Mesothelial cell of epicardium (in vitro differentiated cells): ENCODE data around the gene TMEM108. TPM values are rescaled to one million over a fixed set of nuclear protein-coding genes. Genes with fewer than 3 reads are reported as not detected.

Source experiments
- DNase-seq, 2 experiments: peaks; one replicate each; pipeline ENCODE4 v3.0.0; 2021; ENCODE audit warnings: low spot score in 2 of 2; ENCODE audit not compliant: unreplicated experiment in 2 of 2
- H3K27ac Mint-ChIP-seq: 2 replicates; pipeline ENCODE4 v1.8.0; 2021; ENCODE audit warnings: mixed read lengths
- H3K27me3 Mint-ChIP-seq: 2 replicates; pipeline ENCODE4 v1.8.0; 2021; ENCODE audit warnings: low read depth, mixed read lengths
- H3K36me3 Mint-ChIP-seq: 2 replicates; pipeline ENCODE4 v1.8.0; 2021; ENCODE audit warnings: mixed read lengths
- H3K4me1 Mint-ChIP-seq: 2 replicates; pipeline ENCODE4 v1.8.0; 2021; ENCODE audit warnings: mixed read lengths
- H3K4me3 Mint-ChIP-seq: 2 replicates; pipeline ENCODE4 v1.8.0; 2021; ENCODE audit warnings: mild to moderate bottlenecking, moderate library complexity, mixed read lengths
- H3K9me3 Mint-ChIP-seq: 2 replicates; pipeline ENCODE4 v1.8.0; 2021; ENCODE audit warnings: mixed read lengths
- CTCF ChIP-seq: fragments of 200-600 bp; sonication (generic); IDR thresholded peaks from one replicate; pipeline ENCODE4 v1.5.0; 2021; ENCODE audit warnings: antibody characterized with exemption; ENCODE audit not compliant: unreplicated experiment
- total RNA-seq: library from RNA; stranded (reverse); gene quantifications from 3 replicates; pipeline ENCODE4 v1.2.1, GENCODE V29; 2021

The TMEM108 gene
- total RNA-seq, 1 donor from 2014 or later, result 17.3 TPM

DNA sequence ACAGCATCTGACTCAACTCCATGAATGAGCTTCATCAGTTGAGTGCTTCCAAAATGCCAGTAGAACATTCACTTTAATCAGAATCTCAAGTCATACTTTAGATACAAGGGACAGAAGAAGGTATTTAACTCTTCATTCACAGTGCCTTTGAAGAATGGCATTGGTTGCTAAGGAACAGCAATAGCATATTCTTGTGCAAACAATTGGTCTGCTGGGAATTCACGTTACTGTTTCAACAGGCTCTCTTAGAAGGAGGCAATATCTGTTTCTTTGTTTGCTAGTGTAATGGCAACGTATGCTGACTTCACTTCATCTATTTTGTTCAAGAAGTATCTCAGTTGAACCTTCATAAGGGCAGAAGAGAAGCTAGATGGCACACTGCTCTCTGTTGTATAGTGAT lies 113.9 kb downstream of the TMEM108 start:
- no peak for DNase-seq
- Mint-ChIP-seq H3K4me3 (no peak overlapping the region), H3K4me1 (peaks cover 3% of the 10 kb centered on the region), H3K9me3 (peaks cover 16% of the 10 kb centered on the region), H3K27me3 (no peaks in the 10 kb centered on the region), H3K27ac (no peak overlapping the region), H3K36me3 (no peaks in the 10 kb centered on the region)
- no peak for TF ChIP-seq CTCF

DNA sequence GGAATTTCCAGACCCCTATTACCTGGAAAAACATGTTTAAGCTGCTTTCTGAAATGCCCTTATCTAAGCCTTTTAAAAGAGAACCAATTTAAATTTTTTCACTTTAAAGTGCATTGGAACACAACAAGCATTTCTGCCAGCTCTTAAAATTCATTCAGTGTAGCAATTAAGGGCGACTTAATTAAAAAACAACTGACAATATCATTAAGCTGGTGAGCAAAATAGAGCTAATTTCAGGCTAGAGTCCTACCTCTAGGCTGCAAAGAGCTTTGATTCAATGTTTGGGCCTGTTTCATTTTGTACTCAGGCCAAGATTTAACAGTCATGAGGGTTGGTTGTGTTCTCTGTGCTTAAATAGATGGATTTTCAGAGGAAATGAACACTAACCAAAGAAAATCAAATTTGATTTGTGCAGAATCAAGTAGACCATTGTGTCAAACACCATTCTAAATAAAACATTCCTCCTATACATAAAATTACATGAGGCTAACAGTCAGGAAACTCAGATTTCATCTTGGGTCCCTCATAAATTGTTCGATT lies 114.6 kb downstream of the TMEM108 start:
- Mint-ChIP-seq H3K9me3 (peaks cover 14% of the 10 kb centered on the region), H3K27me3 (no peaks in the 10 kb centered on the region), H3K27ac (no peak overlapping the region), H3K4me1 (peaks cover 3% of the 10 kb centered on the region), H3K4me3 (no peak overlapping the region), H3K36me3 (no peaks in the 10 kb centered on the region)
- no peak for TF ChIP-seq CTCF
- no peak for DNase-seq

- H3K36me3 Mint-ChIP-seq, result no peaks in the 10 kb centered on the region
- no peak overlapping the region for H3K4me3 Mint-ChIP-seq
- peaks cover 2% of the 10 kb centered on the region for H3K4me1 Mint-ChIP-seq
- DNase-seq, result no peak
- H3K27ac Mint-ChIP-seq, result no peak overlapping the region
- no peak for TF ChIP-seq CTCF
- no peaks in the 10 kb centered on the region for H3K27me3 Mint-ChIP-seq
- H3K9me3 Mint-ChIP-seq, result peaks cover 14% of the 10 kb centered on the region
These were observed 115.2 kb downstream of the TMEM108 start for GRCh38 chr3:133153382-133153781.

GRCh38 chr3:133157716-133158115 lies 119.5 kb downstream of the TMEM108 start:
- H3K4me3 Mint-ChIP-seq, result no peak overlapping the region
- no peak overlapping the region for H3K27ac Mint-ChIP-seq
- TF ChIP-seq CTCF, result no peak

GRCh38 chr3:133158686-133159085 lies 120.5 kb downstream of the TMEM108 start:
- no peak for TF ChIP-seq CTCF
- Mint-ChIP-seq H3K27ac (no peak overlapping the region), H3K4me1 (no peaks in the 10 kb centered on the region), H3K36me3 (no peaks in the 10 kb centered on the region), H3K4me3 (no peak overlapping the region), H3K9me3 (peaks cover 4% of the 10 kb centered on the region), H3K27me3 (no peaks in the 10 kb centered on the region)
- no peak for DNase-seq

More at GRCh38 chr3:133157716-133158115, 119.5 kb downstream of the TMEM108 start:
- no peaks in the 10 kb centered on the region for H3K27me3 Mint-ChIP-seq
- no peaks in the 10 kb centered on the region for H3K4me1 Mint-ChIP-seq
- H3K36me3 Mint-ChIP-seq, result no peaks in the 10 kb centered on the region
- no peak for DNase-seq
- peaks cover 4% of the 10 kb centered on the region for H3K9me3 Mint-ChIP-seq
